Small intestine (tissue), 16 donors: ENCODE measurements around the gene OR9A2. TPM values are rescaled to one million over a fixed set of nuclear protein-coding genes. Genes with fewer than 3 reads are reported as not detected.

Source experiments
- DNase-seq, 2 donors: peaks; one replicate each; pipeline versions ENCODE4 v3.0.0 to v3.0.0-alpha.2; 2013
- FAIRE-seq: peaks from 2 replicates; lab custom pipeline; 2012; peaks lifted over from hg19 to GRCh38; lab: Jason Lieb, UNC
- H3K27ac ChIP-seq, 3 donors: one replicate each; pipeline ENCODE4 v1.5.1; 2013; ENCODE audit warnings: low read length in 2 of 3, mild to moderate bottlenecking in 2 of 3, control low read depth in 1 of 3, inconsistent platforms in 1 of 3, low read depth in 1 of 3, moderate library complexity in 1 of 3
- H3K27me3 ChIP-seq, 3 donors: one replicate each; pipeline ENCODE4 v1.6.1; 2013; ENCODE audit warnings: low read length in 3 of 3, inconsistent platforms in 1 of 3; ENCODE audit not compliant: control insufficient read depth in 3 of 3, insufficient read depth in 3 of 3
- H3K36me3 ChIP-seq, 3 donors: one replicate each; pipeline ENCODE4 v1.6.1; 2013; ENCODE audit warnings: low read length in 3 of 3, inconsistent platforms in 1 of 3, low read depth in 1 of 3, mild to moderate bottlenecking in 1 of 3, moderate library complexity in 1 of 3; ENCODE audit not compliant: control insufficient read depth in 3 of 3, insufficient read depth in 2 of 3
- H3K4me1 ChIP-seq, 3 donors: one replicate each; pipeline ENCODE4 v1.6.1; 2013; ENCODE audit warnings: low read length in 2 of 3, inconsistent platforms in 1 of 3, low read depth in 1 of 3, mild to moderate bottlenecking in 1 of 3, moderate library complexity in 1 of 3; ENCODE audit not compliant: control insufficient read depth in 3 of 3, insufficient read depth in 2 of 3
- H3K4me3 ChIP-seq, 3 donors: one replicate each; pipeline ENCODE4 v1.5.1; 2013; ENCODE audit warnings: low read length in 3 of 3, control low read depth in 1 of 3, inconsistent platforms in 1 of 3, low read depth in 1 of 3, mild to moderate bottlenecking in 1 of 3, moderate library complexity in 1 of 3
- H3K9me3 ChIP-seq, 2 donors: one replicate each; pipeline ENCODE4 v1.6.1; 2013; ENCODE audit warnings: low read depth in 1 of 2, low read length in 1 of 2; ENCODE audit not compliant: control insufficient read depth in 2 of 2, insufficient read depth in 1 of 2
- WGBS, 3 donors: extraction: QIAGEN DNeasy Blood & Tissue Kit; methylation state at CpG; one replicate each; pipeline ENCODE4 v1.1.7; 2013; 5-methylcytosine and 5-hydroxymethylcytosine counted together
- long read RNA-seq, 10 donors: transcript quantifications; one replicate each; lab custom pipeline, GENCODE V29; 2026
- polyA plus RNA-seq, 4 donors: library from polyadenylated mRNA; stranded (reverse) in 3 of 4; unstranded in 1 of 4; fragments of 200-250 nt in 3 of 4; fragments of 120-200 nt in 1 of 4; gene quantifications; one replicate each; pipeline versions ENCODE4 v1.2.1 to v1.2.3, GENCODE V29; 2013
- donor health status: healthy with polysubstance abuse.
- donor health status: control.
- donor health status: control.
- donor health status: Bipolar disorder and iron deficiency.
- donor health status: healthy.

The OR9A2 gene, protein sequence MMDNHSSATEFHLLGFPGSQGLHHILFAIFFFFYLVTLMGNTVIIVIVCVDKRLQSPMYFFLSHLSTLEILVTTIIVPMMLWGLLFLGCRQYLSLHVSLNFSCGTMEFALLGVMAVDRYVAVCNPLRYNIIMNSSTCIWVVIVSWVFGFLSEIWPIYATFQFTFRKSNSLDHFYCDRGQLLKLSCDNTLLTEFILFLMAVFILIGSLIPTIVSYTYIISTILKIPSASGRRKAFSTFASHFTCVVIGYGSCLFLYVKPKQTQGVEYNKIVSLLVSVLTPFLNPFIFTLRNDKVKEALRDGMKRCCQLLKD
- not detected for polyA plus RNA-seq
- long read RNA-seq, donor 1, result 0 reads
- long read RNA-seq, donor 2, result 0 reads
- long read RNA-seq, donor 3, result 0 reads
- long read RNA-seq, donor 4, result 0 reads
- long read RNA-seq, donor 5, result 0 reads
- long read RNA-seq, donor 6, result 0 reads
- long read RNA-seq, donor 7, result 0 reads
- long read RNA-seq, donor 8, result 0 reads
- long read RNA-seq, donor 9, result 0 reads
- long read RNA-seq, donor 10, result 0 reads

- no peak for FAIRE-seq
- DNase-seq, result no peak
- Histone ChIP-seq H3K27me3 (peaks cover 0 to 4% (median 0%) of the 10 kb centered on the region in 3 donors), H3K9me3 (no peaks in the 10 kb centered on the region), H3K27ac (no peak within 1 kb of the TSS), H3K4me3 (no peak within 1 kb of the TSS), H3K36me3 (no peaks in the 10 kb centered on the region), H3K4me1 (no peaks in the 10 kb centered on the region)
- WGBS, 3 donors, result 88 to 95% (median 93%) methylated on average over 1 of the region's 1 CpG
Measured at GRCh38 chr7:143027032-143027431, at the start of gene OR9A2. Gene OR9A2, minus strand, starts transcription at chr7:143027132. Its CDS starts 0 bp downstream, at chr7:143027132.

GRCh38 chr7:143074141-143074540 lies 47.2 kb upstream of the OR9A2 start:
- Histone ChIP-seq H3K27me3 (no peaks in the 10 kb centered on the region), H3K4me3 (no peak overlapping the region), H3K4me1 (no peaks in the 10 kb centered on the region), H3K9me3 (peaks cover 0 to 3% of the 10 kb centered on the region in 2 donors), H3K36me3 (no peaks in the 10 kb centered on the region), H3K27ac (no peak overlapping the region)
- DNase-seq, result no peak
- FAIRE-seq, result no peak

DNA sequence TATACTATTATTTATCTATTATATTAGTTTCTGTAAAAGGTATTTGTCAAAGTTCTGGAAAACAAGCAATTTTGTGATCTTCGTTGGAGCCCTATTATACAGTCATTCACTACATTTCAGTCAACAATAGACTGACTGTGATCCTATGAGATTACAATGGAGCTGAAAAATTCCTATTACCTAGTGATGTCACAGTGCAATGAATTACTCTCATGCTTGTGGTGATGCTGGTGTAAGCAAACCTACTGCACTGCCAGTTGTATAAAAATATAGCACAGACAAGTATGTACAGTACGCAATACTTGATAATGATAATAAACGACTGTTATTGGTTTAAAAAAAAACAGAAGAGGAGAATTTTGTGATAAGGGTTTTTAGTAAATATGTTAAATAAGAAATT lies 46.6 kb upstream of the OR9A2 start:
- Histone ChIP-seq H3K36me3 (no peaks in the 10 kb centered on the region), H3K27me3 (no peaks in the 10 kb centered on the region), H3K4me1 (no peaks in the 10 kb centered on the region), H3K9me3 (peaks cover 0 to 3% of the 10 kb centered on the region in 2 donors), H3K4me3 (no peak overlapping the region), H3K27ac (no peak overlapping the region)
- DNase-seq, result no peak
- 63 to 74% (median 69%) methylated on average over 3 of the region's 3 CpGs for WGBS, 3 donors
- no peak for FAIRE-seq

DNA sequence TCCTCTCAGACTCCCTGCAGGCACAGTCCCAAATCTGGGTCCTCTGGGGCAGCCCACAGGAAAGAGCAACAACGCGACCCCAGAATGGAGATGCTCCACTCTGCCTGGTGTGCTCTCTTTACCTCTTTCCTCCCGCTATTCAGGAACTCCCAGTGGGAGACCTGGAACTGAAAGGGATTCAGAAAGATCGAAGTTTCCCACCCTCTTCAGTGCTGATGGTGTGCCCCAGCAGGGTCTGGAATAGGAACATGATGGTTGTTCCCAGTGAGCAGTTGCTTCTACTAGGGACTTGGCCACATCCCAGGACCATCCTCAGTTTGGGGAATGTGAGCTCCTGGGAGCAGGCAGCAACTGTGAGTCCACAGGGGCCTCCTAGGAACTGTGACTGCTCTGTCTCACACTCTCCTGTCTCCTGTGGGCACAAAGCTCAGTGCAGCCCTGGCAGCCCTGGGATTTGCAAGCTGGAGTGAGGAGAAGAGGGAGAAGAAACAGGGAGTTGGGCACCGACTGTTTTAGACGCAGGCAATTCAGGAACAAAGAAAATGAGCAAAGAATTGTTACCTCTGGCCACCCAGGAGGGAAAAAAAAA lies 43.1 kb upstream of the OR9A2 start:
- Histone ChIP-seq H3K4me1 (no peaks in the 10 kb centered on the region), H3K36me3 (no peaks in the 10 kb centered on the region), H3K27ac (no peak overlapping the region), H3K9me3 (no peaks in the 10 kb centered on the region), H3K27me3 (no peaks in the 10 kb centered on the region), H3K4me3 (no peak overlapping the region)
- no peak for FAIRE-seq
- 65 to 77% (median 75%) methylated on average over 6 of the region's 6 CpGs for WGBS, 3 donors
- DNase-seq, result no peak

- DNase-seq (no peak), FAIRE-seq (no peak)
- Histone ChIP-seq H3K27me3 (no peaks in the 10 kb centered on the region), H3K4me3 (no peak overlapping the region), H3K36me3 (no peaks in the 10 kb centered on the region), H3K27ac (no peak overlapping the region), H3K4me1 (no peaks in the 10 kb centered on the region), H3K9me3 (no peaks in the 10 kb centered on the region)
- 69 to 85% (median 75%) methylated on average over 2 of the region's 2 CpGs for WGBS, 3 donors
Measured at GRCh38 chr7:143068446-143068845, 41.5 kb upstream of the OR9A2 start.

- Histone ChIP-seq H3K4me1 (no peaks in the 10 kb centered on the region), H3K9me3 (no peaks in the 10 kb centered on the region), H3K36me3 (no peaks in the 10 kb centered on the region), H3K27ac (no peak overlapping the region), H3K27me3 (no peaks in the 10 kb centered on the region), H3K4me3 (no peak overlapping the region)
- 80 to 83% (median 81%) methylated on average over 3 of the region's 3 CpGs for WGBS, 3 donors
- DNase-seq (no peak), FAIRE-seq (no peak)
Measured at GRCh38 chr7:143063741-143064140, 36.8 kb upstream of the OR9A2 start.

- no peak for FAIRE-seq
- Histone ChIP-seq H3K27me3 (no peaks in the 10 kb centered on the region), H3K4me3 (no peak overlapping the region), H3K27ac (no peak overlapping the region), H3K4me1 (no peaks in the 10 kb centered on the region), H3K36me3 (no peaks in the 10 kb centered on the region), H3K9me3 (no peaks in the 10 kb centered on the region)
- no peak for DNase-seq
Measured at GRCh38 chr7:143055754-143056153, 28.8 kb upstream of the OR9A2 start.

DNA sequence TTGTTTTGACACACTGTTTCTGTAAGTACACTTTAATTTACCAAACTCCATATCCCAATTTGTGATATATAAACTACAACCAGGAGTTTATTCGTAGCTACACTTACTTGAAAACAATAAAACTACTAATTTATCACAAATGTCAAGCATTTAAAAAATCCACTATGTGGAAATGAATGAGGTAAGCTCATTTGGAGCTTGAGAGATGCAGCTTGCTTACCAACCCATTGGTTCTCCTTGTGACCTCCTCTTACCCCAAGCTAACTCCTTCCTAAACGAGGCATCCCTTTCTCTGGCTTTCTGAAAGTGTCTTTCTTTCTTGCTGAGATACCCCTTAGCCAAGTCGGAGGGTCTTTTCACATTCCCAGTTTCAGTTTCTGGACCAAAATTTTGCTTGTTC lies 27.7 kb upstream of the OR9A2 start:
- H3K9me3 ChIP-seq, result no peaks in the 10 kb centered on the region
- no peak overlapping the region for H3K27ac ChIP-seq
- DNase-seq (no peak), FAIRE-seq (no peak)
- no peak overlapping the region for H3K4me3 ChIP-seq
- peaks cover 0 to 2% (median 0%) of the 10 kb centered on the region in 3 donors for H3K4me1 ChIP-seq
- no peaks in the 10 kb centered on the region for H3K36me3 ChIP-seq
- WGBS, 3 donors, result 54 to 65% (median 57%) methylated on average over 3 of the region's 3 CpGs
- no peaks in the 10 kb centered on the region for H3K27me3 ChIP-seq
